NCI-H2029 (cell line): ENCODE measurements around the gene MAGI3.

Source experiments
- DNase-seq: peaks from one replicate; lab custom pipeline; 2025; lab: John Stamatoyannopoulos, UW

Gene MAGI3

DNA sequence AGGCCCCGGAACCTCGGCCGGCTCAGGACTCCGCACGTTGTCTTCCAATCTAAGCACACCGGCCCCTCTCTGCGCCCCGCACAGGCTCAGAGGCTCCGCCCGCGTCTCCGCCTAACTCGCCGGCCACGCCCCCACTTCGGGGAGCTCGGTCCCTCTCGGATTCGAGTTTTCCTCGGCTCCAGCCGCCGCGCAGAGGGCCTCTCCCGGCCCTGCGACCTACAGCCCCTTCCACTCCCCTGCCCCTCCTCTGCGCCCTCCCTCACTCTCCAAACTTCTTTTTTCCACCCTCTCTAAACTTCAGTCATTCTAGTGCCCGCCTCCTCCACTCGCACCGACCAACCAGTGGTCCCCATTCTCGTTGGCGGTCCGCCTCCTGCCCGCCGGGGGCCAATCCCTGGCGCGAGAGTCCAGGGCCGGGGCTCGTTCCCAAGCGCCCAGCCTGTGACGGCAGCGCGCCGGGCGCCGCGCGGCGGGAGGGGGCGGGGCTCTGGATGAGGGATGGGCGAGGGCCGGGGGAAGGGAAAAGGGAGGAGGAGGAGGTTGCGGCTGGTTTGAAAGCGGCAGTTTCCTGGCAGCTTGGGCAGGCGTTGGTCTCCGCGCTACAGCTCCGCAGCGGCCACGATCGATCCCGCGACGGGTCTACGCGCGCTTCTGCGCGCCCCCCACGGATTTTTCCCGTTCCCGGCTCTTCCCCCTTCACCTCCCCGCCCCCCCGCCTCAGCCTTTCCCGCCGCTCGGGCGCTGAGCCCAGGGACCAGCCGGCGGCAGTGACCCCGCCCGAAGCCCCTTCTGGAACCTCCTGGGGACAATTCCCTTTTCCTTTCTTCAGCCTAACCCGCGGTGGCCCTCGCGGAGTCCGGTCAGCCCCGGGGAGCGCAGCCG is at the start of gene MAGI3:
TSS of gene MAGI3 (plus strand) at position 563 of the 882 bp plus-strand sequence. CDS start 519 bp downstream, outside the sequence.
- peak; percentile 91 for DNase-seq

DNA sequence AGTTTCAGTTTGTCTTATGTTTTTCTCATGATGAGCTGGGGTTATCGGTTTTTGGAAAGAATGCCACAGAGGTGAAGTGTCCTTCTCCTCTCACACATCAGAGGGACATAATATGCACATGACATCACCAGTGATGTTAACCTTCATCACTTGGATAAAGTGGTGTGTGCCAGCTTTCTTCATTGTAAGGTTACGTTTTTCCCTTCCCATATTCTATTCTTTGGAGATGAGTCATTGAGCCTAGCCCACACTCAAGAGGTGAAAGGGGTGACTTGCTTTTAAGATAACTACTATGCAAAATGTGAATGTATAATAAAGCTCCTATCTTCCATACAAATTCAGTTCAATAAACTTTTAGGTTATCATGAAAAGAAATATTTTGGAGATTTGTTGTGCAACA is 36.7 kb upstream of the MAGI3 start:
- DNase-seq, result no peak

DNA sequence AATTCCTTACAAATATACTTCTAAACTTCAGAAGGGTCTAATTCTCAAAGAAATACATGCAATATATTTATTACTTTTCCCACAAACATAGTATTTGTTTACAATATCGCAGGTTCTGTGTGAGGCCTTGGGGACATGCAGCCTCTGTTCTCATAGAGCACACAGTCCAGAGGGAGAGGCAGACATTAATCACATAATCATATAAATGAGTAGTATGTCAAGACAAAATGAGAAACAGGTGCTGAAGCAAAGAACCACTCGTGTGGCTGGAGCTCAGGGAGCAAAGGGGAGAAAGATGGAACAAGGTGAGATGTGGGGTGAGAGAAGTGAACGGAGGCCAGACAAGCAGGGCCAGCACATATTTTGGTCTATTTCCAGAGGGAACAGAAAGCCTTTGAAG is 26.4 kb upstream of the MAGI3 start:
- DNase-seq, result no peak

DNA sequence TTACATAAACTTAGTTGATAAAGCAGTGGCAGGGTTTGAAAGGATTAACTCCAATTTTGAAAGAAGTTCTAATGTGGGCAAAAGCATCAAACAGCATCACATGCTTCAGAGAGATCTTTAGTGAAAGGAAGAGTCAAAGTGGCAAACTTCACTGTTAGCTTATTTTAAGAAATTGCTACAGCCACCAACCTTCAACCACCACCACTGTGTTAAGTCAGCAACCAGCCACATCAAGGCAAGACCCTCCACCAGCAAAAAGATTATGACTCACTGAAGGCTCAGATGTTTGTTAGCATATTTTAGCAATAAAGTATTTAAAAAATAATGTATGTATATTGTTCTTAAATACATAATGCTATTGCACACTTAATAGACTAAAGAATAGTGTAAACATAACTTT is 21.3 kb upstream of the MAGI3 start:
- DNase-seq, result no peak

DNA sequence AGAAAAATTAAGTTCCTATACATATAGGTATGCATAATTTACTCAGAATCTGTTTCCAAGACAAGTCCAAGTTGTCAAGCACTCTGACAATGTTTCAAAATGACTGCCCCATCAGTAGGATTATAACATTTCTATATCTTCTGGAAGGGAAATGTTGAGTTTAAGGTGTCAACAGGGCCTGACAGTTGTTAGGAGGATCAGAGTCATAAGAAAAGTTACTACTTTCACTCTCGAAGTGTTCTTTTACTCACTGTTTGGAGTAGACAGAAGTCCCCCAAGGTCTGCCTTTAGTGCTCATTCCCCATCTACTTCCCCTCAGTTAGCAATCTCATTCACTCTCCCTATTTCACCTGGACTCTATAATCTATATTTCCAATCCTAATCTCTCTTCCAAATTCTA is 20.6 kb upstream of the MAGI3 start:
- no peak for DNase-seq

DNA sequence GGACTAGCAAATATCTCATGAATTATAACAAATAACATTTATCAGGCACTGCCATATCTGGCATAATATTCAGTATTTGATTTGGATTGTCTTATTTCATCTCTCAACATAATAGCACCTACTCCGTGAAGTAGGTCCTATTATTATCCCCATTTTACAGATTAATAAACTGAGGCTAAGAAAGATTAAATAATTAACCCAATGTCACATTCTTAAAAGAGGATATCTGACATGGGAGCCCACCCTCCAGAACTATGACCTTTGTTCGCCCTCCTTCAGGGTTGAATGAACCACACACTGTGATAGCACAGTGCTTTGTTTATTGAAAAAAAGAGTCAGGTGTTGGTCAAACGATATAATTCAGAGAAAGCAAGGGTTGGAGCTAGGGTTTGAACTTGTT is 19.4 kb upstream of the MAGI3 start:
- DNase-seq, result no peak

DNA sequence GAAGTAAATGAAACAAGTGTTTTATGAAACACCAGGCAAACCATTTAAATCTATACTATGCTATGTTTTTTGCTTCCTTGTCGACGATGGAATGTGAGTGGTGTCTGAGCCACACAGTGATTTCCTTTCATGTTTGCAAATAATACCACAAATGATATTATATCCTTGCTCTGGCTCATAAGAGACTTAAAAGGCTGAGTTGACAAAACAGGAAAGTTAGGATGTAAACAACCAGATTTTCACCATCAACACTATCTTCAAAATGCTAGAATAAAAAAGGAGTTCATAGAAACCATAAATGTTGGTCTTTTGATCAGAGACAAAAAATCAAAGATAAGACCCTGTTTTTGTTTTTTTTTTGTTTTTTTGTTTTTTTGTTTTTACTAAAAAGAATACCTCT is 17.8 kb upstream of the MAGI3 start:
- DNase-seq, result no peak

DNA sequence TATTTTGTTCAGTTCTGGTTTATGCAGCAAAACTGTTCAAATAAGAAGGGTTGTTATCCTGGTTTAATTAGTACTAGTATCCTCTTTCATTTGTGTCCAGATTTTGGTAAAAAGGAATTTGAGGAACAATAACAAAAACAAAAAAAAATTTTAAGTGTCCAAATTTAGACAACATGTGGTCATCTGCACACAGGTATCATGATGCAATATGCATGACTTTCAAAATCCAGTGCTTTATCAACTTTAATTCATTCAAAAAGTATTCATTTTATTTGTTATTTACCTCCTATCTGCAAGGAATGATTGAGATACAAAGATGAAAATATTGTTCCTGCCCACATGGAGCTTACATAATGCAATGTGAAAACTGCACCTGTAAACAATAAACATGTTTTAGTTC is 16.7 kb upstream of the MAGI3 start:
- DNase-seq, result no peak

DNA sequence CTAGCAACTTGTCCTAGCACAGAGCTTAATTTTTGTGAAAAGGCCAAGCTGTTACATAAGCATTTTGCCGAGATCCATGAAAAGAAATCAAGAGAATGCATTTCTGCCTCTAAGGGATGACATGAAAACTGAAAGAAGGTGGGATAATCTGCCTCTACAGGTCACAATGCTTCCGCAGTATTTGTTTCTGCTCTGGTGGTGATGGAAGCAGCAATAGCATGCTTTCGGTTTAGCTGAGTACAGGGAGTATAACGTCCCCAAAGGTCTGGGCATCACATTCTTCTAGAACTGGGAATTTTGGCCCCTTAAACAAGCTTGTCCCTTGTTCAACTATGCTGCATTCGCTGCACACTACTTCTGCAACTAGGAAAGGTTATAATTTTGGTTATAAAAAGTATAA is 14.4 kb upstream of the MAGI3 start:
- no peak for DNase-seq

DNA sequence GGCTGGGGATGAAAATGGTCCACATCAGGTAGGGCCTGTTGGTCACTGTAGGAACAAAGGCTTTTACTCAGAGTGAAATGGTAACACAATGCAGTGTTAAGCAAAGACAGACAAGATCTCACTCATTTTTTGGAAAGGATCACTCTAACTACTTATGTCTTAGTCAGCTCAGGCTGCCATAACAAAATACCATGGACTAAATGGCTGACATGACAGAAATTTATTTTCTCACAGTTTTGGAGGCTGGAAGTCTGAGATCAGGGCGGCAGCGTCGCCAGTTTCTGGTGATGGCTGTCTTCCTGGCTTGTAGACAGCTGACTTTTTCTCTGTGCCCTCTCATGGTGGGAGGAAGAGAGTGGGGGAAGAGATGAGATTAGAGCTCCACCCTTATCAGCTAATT is 10.2 kb upstream of the MAGI3 start:
- no peak for DNase-seq

DNA sequence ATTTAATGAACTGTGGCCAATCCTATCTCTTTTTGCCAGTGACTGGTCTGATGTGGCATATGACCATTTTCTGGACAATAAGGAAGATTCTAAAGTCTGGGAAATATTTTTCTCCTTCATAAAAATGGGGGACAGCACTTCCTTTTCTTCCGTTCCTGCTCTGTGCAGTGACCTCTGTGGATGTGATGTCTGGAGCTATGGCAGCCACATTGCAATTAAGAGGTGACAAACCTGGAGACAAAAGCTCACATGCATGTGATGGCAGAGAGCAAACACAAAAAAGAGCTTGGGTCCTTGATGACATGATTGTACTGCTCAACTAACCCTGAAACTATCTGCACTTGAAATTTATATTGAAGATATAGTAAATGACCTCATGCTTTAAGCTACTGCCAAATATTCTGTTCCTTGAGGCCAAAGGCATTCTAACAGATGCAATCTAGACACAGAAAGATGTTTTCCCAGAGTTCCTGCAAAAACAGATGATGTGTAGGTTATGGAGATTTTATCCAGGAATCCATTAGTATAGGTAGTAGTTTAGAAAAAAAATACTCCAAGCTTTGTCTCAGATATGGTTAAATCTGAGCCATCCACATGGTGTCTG is 2.2 kb upstream of the MAGI3 start:
- no peak for DNase-seq

DNA sequence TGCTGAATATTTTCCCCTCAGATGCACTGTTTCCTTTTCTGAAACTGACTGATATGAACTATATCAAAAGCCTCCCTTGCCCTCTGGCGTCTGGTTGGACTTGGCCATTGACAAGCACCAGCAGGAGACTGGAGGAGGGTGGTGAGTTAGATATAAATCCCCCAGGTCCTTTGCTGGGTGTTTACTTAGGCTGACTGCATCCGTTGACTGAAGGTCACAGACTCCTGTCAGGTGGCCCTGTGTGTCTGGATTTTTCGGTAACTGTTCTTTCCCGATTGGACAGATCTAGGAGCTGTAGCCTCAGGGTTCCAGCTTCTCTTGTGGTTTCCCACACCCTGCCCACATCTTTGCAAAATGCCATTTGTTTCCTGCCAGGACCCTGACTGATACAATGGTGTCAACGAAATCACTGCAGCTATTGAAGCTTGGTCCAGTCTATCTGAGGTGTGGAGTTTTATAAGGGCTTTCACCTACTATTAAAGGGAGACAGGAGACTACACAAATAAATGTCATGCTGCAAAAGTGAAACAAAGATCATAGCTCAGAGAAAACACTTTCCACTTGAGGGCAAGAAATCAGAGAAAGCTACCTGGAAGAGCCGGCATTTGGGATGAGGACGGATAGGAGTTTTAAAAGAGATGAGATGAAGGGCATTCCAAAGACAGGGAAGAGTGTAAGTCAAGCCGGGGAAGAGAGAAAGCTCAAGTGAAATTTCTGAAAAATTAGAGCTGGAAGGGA is 1.5 kb upstream of the MAGI3 start:
- no peak for DNase-seq

DNA sequence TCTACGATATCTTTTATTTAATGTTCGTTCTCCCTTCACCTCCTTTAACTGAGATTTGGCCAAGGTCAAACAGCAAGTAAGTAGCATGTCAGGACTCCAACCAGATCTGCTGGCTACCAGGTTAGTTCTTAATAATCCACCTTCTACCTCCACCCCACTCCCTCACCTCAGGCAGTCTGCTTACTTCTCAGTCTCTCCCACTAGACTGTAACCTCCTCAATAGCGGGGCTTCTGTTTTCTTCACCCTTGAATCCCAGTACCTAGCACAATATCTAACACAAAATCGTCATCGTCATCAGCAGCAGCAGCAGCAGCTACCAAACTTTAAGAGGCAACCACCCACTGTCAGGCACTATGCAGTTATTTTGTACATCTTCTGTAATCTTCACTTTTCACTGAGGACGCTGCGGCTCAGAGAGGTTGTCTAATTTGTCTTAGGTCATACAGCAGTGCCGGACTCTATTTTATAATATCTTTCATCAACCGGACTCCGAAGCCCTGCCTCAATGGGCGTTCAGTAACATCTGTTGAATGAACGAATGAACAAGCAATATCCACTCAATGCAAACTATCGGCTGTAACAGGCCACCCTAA is 859 bp upstream of the MAGI3 start:
- no peak for DNase-seq

DNA sequence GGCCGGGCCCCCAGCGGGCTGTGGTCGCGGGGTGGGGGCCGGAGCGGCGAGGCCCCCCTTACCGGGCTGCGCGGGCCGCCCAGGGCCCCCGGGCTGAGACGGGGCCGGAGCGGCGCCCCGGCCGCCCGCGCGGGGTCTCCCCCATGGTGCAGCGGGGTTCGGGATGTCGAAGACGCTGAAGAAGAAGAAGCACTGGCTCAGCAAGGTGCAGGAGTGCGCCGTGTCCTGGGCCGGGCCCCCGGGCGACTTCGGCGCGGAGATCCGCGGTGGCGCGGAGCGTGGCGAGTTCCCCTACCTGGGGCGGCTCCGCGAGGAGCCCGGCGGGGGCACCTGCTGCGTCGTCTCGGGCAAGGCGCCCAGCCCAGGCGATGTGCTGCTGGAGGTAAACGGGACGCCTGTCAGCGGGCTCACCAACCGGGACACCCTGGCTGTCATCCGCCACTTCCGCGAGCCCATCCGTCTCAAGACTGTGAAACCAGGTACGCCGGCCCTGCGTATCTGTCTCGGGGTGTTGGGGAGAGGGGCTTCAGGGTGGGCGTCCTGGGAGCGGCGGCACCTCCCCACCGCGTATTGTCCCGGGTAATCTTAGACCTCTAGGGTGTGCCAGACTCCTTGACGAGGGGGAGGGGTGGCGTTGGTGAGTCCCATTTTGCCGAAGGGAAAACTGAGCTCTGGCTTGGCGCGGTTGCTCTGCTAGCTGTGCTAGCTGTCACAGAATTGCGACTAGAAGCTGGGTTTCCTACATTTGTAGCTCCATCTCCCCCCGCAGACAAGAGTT is 745 bp downstream of the MAGI3 start:
- peak; percentile 35 for DNase-seq

DNA sequence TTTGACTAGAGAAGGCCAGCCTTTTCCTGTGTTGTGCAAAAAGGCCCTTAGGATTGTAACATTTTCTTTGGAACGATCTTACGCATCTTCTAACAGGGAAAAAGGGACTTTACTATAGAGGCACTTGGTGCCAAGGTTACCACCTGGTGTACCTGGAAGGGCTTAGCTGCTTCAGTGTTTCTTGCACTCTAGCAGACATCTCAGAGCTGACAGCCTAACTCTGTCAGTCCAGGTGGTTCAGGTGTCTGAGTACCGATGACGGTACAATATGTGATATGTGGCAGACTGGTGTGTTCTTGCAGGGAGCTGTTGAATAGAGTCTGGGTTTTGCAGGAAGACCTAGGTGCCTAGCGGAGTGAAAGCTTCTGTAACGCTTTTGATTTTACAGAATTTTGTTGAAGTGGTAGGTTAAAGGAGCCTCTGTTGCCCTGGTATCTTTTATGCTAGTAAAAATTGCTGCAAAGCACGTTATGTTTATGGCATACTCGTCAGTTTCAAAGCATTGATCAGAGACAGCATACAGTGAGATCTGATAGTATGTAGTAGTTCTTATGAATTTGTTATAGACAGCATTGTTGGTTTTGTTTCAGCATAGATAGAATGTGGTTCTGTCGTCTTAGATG is 1.4 kb downstream of the MAGI3 start:
- DNase-seq, result peak; percentile 15

DNA sequence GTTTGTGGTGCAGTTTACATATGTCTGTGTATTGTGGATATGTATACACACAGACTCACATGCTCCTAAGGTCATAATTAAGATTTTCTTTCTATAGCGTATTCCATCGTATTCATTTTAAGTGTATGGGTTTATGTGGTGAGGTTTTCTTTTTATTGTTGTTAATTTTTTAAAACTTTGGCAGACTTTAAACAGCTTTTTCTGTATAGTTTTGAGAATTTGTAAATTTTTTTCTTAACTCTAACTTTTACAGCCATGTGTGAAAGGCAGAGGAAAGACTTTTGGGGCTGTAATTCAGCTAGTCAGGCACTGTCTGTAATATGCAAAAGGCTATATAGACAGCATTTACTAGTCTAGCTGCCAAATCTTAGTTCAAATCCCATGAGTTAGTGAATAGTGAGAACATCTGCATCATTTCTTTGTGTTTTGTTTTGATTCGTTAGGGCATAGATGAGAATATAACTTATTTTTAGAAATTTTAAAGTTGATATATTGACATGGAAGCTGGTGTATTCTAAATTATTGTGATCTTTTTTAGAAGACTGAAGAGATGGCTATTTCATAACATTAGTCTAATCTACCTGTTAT is 2.3 kb downstream of the MAGI3 start:
- DNase-seq, result no peak

DNA sequence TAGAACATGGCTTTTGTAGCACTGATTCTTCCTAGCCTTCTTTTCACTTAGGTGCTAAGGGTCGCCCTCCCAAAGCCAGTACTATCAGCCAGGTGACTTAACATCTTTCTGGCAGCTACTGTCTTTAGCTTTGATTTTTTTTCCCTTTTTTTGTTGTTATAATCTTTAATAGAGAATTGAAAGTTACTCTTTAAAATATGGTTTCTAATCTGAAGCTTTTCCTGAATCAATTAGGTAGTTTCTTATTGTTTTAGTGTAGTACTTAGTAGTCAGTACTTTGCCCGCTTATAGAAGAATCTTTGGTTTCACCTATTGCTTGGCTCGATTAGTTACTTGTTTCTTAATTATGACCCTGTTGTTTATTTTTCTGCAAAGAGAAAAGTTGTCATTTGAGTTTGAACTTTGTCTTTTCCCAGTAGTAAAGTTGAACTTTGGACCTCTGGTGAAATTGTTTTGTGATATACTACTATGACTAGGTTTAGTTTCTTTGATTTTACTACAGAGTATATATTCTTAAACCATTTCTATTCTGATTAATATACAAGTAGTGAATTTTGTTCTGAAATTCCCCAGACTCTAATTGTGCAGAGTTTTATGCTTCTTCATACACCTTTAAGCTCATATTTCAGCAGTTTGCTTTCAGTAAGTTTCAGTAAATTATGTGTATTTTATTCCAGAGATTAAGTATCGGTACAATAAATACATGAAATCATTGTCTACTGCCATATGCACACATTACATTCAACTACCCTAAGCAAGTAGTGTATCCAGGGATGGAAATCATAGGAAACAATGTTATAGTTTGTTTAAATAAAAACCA is 3.9 kb downstream of the MAGI3 start:
- DNase-seq, result no peak

DNA sequence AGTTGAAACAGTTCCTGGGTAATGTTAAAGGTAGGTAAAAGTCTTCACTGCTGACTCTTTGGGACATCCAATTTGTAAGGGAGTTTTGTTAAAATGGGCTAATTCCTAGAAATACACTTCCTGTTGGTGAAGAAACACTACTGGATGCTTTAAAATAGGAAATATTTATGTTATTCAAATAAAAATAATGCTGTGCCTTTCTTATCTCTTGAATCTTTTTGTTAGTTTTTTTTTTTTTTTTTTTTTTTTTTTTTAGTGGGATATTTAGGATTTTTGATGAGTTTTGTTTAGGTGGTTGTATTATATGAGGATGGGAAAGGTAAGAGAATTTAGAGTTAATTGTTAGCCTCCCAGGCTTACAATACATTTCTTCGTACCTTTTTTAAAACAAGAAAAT is 4.5 kb downstream of the MAGI3 start:
- no peak for DNase-seq

DNA sequence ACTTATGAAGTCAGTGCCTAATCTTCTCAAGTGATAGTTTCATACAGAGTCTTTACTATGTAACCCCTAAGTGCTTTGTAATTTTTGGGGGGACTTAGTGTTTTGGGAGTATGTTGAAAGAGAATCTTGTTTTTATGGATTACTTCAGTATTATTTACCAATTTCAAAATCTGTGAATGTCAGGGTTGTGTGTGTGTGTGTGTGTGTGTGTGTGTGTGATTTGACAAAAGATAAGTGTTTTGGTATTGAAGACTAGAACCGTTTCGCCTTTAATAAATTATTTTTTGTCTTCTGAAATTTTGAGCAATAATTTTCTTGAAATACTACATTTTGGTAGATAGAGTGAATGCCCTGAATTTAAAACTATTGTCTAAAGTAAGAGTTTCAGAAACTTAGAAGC is 5.8 kb downstream of the MAGI3 start:
- no peak for DNase-seq

DNA sequence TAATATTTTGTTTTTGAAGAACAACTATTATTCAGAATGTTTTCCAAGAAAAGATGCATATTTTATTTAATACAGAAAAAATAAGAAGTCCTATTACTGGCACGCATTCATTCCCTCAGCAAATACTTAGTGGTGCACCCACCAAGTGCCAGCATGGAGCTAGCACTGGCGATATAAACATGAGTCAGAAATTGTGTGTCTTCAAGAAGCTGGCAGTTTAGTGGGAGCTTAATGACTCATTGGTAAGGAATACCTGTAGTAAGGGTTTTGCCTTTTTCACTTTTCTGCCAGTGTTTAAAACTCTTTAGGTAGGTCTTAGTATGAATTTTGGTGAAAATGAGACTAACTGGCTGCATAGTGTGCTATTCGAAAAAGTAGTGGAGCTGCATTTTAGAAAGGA is 6.3 kb downstream of the MAGI3 start:
- no peak for DNase-seq
